ENCODE data around the gene TTYH1.

GRCh38 chr19:54478677-54479266 lies 63.5 kb downstream of the TTYH1 start:
- peak; percentile 84 for TF ChIP-seq CTCF (conservative IDR thresholded peaks at IDR 0.05)
- no peak for TF ChIP-seq ZFX (IDR thresholded peaks at IDR 0.05)
